ENCODE measurements around the gene NLRP3.
"Not testable (repeated sequence)": the region's sequence is repeated elsewhere in the genome, so short reads cannot be mapped to it uniquely, and the experiment has no call there.

NLRP3 gene

GRCh38 chr1:247390996-247391395, 25.0 kb upstream of the NLRP3 start:
- DNase-seq = no peak

GRCh38 chr1:247392088-247392487, 23.9 kb upstream of the NLRP3 start:
- no peak for DNase-seq

GRCh38 chr1:247395075-247395474, 20.9 kb upstream of the NLRP3 start:
- not testable (repeated sequence) for DNase-seq

GRCh38 chr1:247400685-247401084, 15.3 kb upstream of the NLRP3 start:
- no peak for DNase-seq

- no peak for DNase-seq
Measured at GRCh38 chr1:247401310-247402119, 14.5 kb upstream of the NLRP3 start.

GRCh38 chr1:247402120-247402675, 13.8 kb upstream of the NLRP3 start:
- DNase-seq = no peak

GRCh38 chr1:247406014-247406656, 9.8 kb upstream of the NLRP3 start:
- DNase-seq = no peak

GRCh38 chr1:247407180-247407616, 8.8 kb upstream of the NLRP3 start:
- DNase-seq = no peak

- DNase-seq = no peak
Measured at GRCh38 chr1:247408100-247408499, 7.9 kb upstream of the NLRP3 start.

GRCh38 chr1:247409869-247410544, 6.0 kb upstream of the NLRP3 start:
- DNase-seq = no peak

GRCh38 chr1:247411621-247412327, 4.2 kb upstream of the NLRP3 start:
- no peak for DNase-seq

GRCh38 chr1:247417831-247418230, 1.9 kb downstream of the NLRP3 start:
- no peak for DNase-seq

- no peak for DNase-seq
Measured at GRCh38 chr1:247419336-247419735, 3.4 kb downstream of the NLRP3 start.

GRCh38 chr1:247421074-247421473, 5.1 kb downstream of the NLRP3 start:
- DNase-seq = no peak

GRCh38 chr1:247429496-247429895, 13.5 kb downstream of the NLRP3 start:
- no peak for DNase-seq

- DNase-seq = no peak
Measured at GRCh38 chr1:247430434-247430833, 14.5 kb downstream of the NLRP3 start.

GRCh38 chr1:247431643-247432042, 15.7 kb downstream of the NLRP3 start:
- peak; percentile 40 for DNase-seq

GRCh38 chr1:247434005-247434404, 18.0 kb downstream of the NLRP3 start:
- DNase-seq = no peak

GRCh38 chr1:247435030-247435758, 19.2 kb downstream of the NLRP3 start:
- DNase-seq = no peak

GRCh38 chr1:247435759-247436147, 19.8 kb downstream of the NLRP3 start:
- no peak for DNase-seq

GRCh38 chr1:247437551-247438505, 21.9 kb downstream of the NLRP3 start:
- no peak for DNase-seq
